CD4-positive, alpha-beta memory T cell (primary cell): ENCODE data around the gene FAM171A1. TPM values are rescaled to one million over a fixed set of nuclear protein-coding genes. Genes with fewer than 3 reads are reported as not detected.
A peak's percentile ranks its signal among the peaks of the same experiment; 100 is the strongest.

Source experiments
- CTCF ChIA-PET: fragments of 350-600 bp; sonication (Branson Sonifier 250); formaldehyde crosslinking; loops from one replicate; lab custom pipeline; 2021; ENCODE audit warnings: inconsistent platforms; ENCODE audit not compliant: partially characterized antibody; lab: Charles Lee
- POLR2A ChIA-PET: fragments of 350-600 bp; sonication (Branson Sonifier 250); formaldehyde crosslinking; loops from one replicate; lab custom pipeline; 2021; ENCODE audit not compliant: partially characterized antibody; lab: Charles Lee
- DNase-seq, 5 donors: peaks; one replicate each; pipeline versions ENCODE4 v3.0.0 to v3.0.0-alpha.2; 2020 to 2022; ENCODE audit warnings: mixed read lengths in 1 of 5
- H3K27ac ChIP-seq: one replicate; pipeline ENCODE4 v1.7.0; 2013; ENCODE audit warnings: low read depth, low read length
- H3K27me3 ChIP-seq: 2 replicates; pipeline ENCODE4 v1.7.0; 2013; ENCODE audit warnings: mild to moderate bottlenecking, low read length, moderate library complexity; ENCODE audit not compliant: insufficient read depth
- H3K36me3 ChIP-seq: 2 replicates; pipeline ENCODE4 v1.7.0; 2013; ENCODE audit warnings: mild to moderate bottlenecking, low read length, moderate library complexity; ENCODE audit not compliant: insufficient read depth
- H3K4me1 ChIP-seq: 2 replicates; pipeline ENCODE4 v1.7.0; 2013; ENCODE audit warnings: mild to moderate bottlenecking, low read length, moderate library complexity; ENCODE audit not compliant: insufficient read depth
- H3K4me3 ChIP-seq, 2 donors: one replicate each; pipeline ENCODE4 v1.7.0; 2013; ENCODE audit warnings: low read length in 2 of 2, mild to moderate bottlenecking in 1 of 2
- H3K9me3 ChIP-seq, 2 donors: one replicate each; pipeline ENCODE4 v1.7.0; 2013; ENCODE audit warnings: low read length in 2 of 2, control low read depth in 1 of 2; ENCODE audit not compliant: control insufficient read depth in 1 of 2
- H3K27ac Mint-ChIP-seq, 7 donors: one replicate each; pipeline ENCODE4 v1.8.0; 2020 to 2021; ENCODE audit warnings: mixed read lengths in 7 of 7, mild to moderate bottlenecking in 6 of 7, inconsistent platforms in 3 of 7, moderate library complexity in 3 of 7
- H3K27me3 Mint-ChIP-seq, 2 donors: one replicate each; pipeline ENCODE4 v1.8.0; 2020 to 2021; ENCODE audit warnings: mixed read lengths in 2 of 2
- H3K36me3 Mint-ChIP-seq, 2 donors: one replicate each; pipeline ENCODE4 v1.8.0; 2020 to 2021; ENCODE audit warnings: mixed read lengths in 2 of 2, inconsistent platforms in 1 of 2, mild to moderate bottlenecking in 1 of 2
- H3K4me1 Mint-ChIP-seq, 4 donors: one replicate each; pipeline ENCODE4 v1.8.0; 2020 to 2021; ENCODE audit warnings: mixed read lengths in 4 of 4, mild to moderate bottlenecking in 1 of 4
- H3K4me3 Mint-ChIP-seq, 8 donors: one replicate each; pipeline ENCODE4 v1.8.0; 2020 to 2021; ENCODE audit warnings: mixed read lengths in 8 of 8, mild to moderate bottlenecking in 7 of 8, moderate library complexity in 6 of 8, inconsistent platforms in 3 of 8
- H3K9me3 Mint-ChIP-seq, 8 donors: one replicate each; pipeline ENCODE4 v1.8.0; 2020 to 2021; ENCODE audit warnings: mixed read lengths in 8 of 8, mild to moderate bottlenecking in 5 of 8, inconsistent platforms in 3 of 8, moderate library complexity in 1 of 8
- intact Hi-C: fragments of 100-400 bp; cut with micrococcal nuclease; formaldehyde crosslinking; loops from one replicate; pipeline ENCODE4 v1.15.1; 2023
- polyA plus RNA-seq, 2 donors: library from polyadenylated mRNA; unstranded; fragments of 300-500 nt; fragmentation: Illumina TruSeq; gene quantifications; one replicate each; pipeline ENCODE4 v1.2.3, GENCODE V29; 2021
- total RNA-seq, 2 experiments: library from RNA; stranded (reverse); gene quantifications; one replicate each; pipeline ENCODE4 v1.2.3, GENCODE V29; 2021

The FAM171A1 gene
- total and polyA plus RNA-seq, 4 experiments from 2014 or later, result 7.1 to 10.6 (median 8.6) TPM

DNA sequence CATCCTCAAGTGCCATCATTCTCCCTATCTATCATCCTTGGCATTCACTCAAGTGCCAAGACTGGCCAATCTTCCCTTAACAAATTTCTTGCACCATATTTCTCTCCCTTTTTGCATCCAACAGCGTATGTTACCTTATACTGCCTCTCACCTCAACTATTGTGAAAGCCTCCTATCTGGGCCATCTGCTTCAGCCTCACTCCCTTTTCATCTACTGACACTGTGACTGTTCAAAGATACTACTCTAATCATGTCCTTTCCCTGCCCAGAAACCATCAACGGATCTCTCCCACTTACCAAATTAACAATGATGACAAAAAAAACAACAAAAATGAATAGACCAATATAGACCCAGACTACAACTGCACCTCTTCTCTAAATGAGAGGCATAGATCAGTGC lies 112.0 kb downstream of the FAM171A1 start:
- H3K4me1 Mint-ChIP-seq, result peaks cover 6 to 13% (median 10%) of the 10 kb centered on the region in 4 donors
- intact Hi-C loops, result no loop called here
- no peak overlapping the region for H3K4me3 ChIP-seq
- no peak overlapping the region for H3K27ac ChIP-seq
- no peaks in the 10 kb centered on the region for H3K27me3 ChIP-seq
- H3K4me1 ChIP-seq, result peaks cover 12% of the 10 kb centered on the region
- H3K36me3 Mint-ChIP-seq, result peaks cover 0 to 5% of the 10 kb centered on the region in 2 donors
- H3K9me3 ChIP-seq, result no peaks in the 10 kb centered on the region
- no peak for DNase-seq
- ChIA-PET POLR2A (no interaction called here), CTCF (no interaction called here)
- no peak overlapping the region for H3K27ac Mint-ChIP-seq
- no peaks in the 10 kb centered on the region for H3K9me3 Mint-ChIP-seq
- H3K36me3 ChIP-seq, result no peaks in the 10 kb centered on the region
- no peaks in the 10 kb centered on the region for H3K27me3 Mint-ChIP-seq
- H3K4me3 Mint-ChIP-seq, result no peak overlapping the region

GRCh38 chr10:15258255-15258654 lies 112.8 kb downstream of the FAM171A1 start:
- DNase-seq, result no peak
- H3K27me3 ChIP-seq, result no peaks in the 10 kb centered on the region
- no peak overlapping the region for H3K27ac Mint-ChIP-seq
- CTCF ChIA-PET, result no interaction called here
- peaks cover 21% of the 10 kb centered on the region for H3K4me1 ChIP-seq
- no peak overlapping the region for H3K4me3 Mint-ChIP-seq
- peaks cover 12 to 21% (median 16%) of the 10 kb centered on the region in 4 donors for H3K4me1 Mint-ChIP-seq
- intact Hi-C loops, result no loop called here
- no peaks in the 10 kb centered on the region for H3K36me3 ChIP-seq
- no peak overlapping the region for H3K4me3 ChIP-seq
- no peaks in the 10 kb centered on the region for H3K27me3 Mint-ChIP-seq
- H3K36me3 Mint-ChIP-seq, result peaks cover 0 to 5% of the 10 kb centered on the region in 2 donors
- no peak overlapping the region for H3K27ac ChIP-seq
- POLR2A ChIA-PET, result no interaction called here
- H3K9me3 ChIP-seq, result no peaks in the 10 kb centered on the region
- H3K9me3 Mint-ChIP-seq, result no peaks in the 10 kb centered on the region

DNA sequence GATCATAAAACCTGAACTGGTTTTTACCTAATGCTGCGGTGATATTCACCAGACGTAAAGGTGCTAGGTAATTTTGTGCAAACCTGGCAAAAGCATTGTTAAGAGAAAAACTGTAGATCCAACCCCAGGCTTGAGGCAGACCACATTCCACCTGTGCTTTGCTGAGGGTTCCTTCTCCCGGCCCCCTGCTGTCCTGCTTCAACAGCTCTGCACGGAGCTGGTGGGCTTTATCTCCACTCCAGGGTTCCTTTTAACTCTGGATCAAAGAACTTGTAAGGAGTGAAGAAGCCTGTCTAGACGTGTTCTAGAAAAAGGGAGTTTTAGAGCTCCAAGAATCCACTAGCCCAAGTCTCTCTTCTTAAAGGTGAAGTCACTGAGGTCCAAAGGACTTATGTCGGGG lies 115.1 kb downstream of the FAM171A1 start:
- no peak for DNase-seq
- H3K27ac Mint-ChIP-seq, result no peak overlapping the region
- ChIA-PET CTCF (interaction anchor here (1.5 to 2.0 kb wide), 2 partner anchors 9 to 45 kb away, joined by 4 to 5 read pairs; no protein-coding TSS in a partner anchor), POLR2A (no interaction called here)
- no peaks in the 10 kb centered on the region for H3K27me3 Mint-ChIP-seq
- Histone ChIP-seq H3K27ac (no peak overlapping the region), H3K9me3 (no peaks in the 10 kb centered on the region), H3K27me3 (no peaks in the 10 kb centered on the region), H3K4me1 (peaks cover 28% of the 10 kb centered on the region), H3K4me3 (no peak overlapping the region), H3K36me3 (no peaks in the 10 kb centered on the region)
- H3K4me1 Mint-ChIP-seq, result peaks cover 14 to 38% (median 27%) of the 10 kb centered on the region in 4 donors
- intact Hi-C loops, result loop anchor here (1.0 kb wide), 1 partner anchor 47 kb away; no protein-coding TSS in a partner anchor
- no peaks in the 10 kb centered on the region for H3K9me3 Mint-ChIP-seq
- H3K4me3 Mint-ChIP-seq, result peak overlapping the region in 5 of 8 donors; percentile 10 to 96 (median 40)
- peaks cover 5% of the 10 kb centered on the region in 2 donors for H3K36me3 Mint-ChIP-seq

DNA sequence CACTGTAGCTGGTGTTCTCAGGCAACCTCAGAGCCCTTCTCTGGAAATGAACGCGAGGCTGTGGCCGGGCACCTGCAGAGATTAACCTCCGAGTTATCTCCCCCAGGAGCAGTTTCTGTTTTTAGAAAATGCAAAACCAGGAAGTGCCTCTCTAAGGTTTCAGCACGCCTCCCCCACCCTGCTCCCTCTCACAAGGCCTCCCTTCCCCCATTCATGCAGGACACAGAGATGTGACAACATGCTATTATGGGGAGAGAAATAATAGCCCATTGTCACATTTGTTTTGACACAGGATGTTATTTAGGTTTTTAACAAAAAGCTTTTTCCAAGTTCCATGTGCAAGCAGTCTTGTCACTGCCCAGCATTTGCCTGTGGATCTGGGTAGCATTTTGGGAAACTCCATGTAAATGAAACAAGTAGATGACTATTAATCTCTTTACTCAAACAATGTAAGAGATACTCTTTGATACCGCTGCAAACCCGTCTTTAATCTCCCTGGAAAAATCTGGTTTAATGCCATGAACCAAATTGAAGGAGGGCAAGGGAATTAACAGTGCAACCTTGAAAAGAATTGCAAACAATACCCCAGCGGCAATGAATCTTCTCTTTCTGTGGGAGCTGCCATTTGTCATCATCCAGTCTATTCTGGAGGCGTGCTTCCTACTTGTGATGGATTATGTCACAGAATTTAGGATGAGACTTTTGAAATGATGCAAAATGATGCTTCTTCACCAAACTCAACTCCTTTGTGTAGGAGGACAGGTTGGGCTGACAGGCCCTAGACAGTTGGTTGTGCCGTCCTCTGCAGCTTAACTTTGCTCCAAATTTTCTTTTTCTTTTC lies 116.1 kb downstream of the FAM171A1 start:
- Mint-ChIP-seq H3K4me3 (peak overlapping the region; percentile 90 to 99 (median 97)), H3K36me3 (peaks cover 5% of the 10 kb centered on the region in 2 donors), H3K27ac (peak overlapping the region; percentile 65 to 95 (median 92)), H3K9me3 (no peaks in the 10 kb centered on the region), H3K4me1 (peaks cover 14 to 43% (median 30%) of the 10 kb centered on the region in 4 donors), H3K27me3 (no peaks in the 10 kb centered on the region)
- Histone ChIP-seq H3K4me1 (peaks cover 28% of the 10 kb centered on the region), H3K4me3 (peak overlapping the region; percentile 58 to 94), H3K36me3 (no peaks in the 10 kb centered on the region), H3K27me3 (no peaks in the 10 kb centered on the region), H3K27ac (peak overlapping the region; percentile 43), H3K9me3 (no peaks in the 10 kb centered on the region)
- ChIA-PET CTCF (interaction anchor here (0.6 to 2.0 kb wide), 9 partner anchors 9 to 91 kb away, joined by 3 to 5 read pairs (median 4); no protein-coding TSS in a partner anchor), POLR2A (interaction anchor here (0.9 to 2.0 kb wide), 3 partner anchors 85 to 130 kb away, joined by 3 to 8 read pairs (median 5); partner anchors contain the start of gene NMT2)
- intact Hi-C loops, result loop anchor here (1.0 to 5.0 kb wide), 3 partner anchors 46 to 148 kb away; partner anchors contain the start of gene NMT2
- peak in 4 of 5 donors; percentile 6 to 18 (median 12) for DNase-seq

GRCh38 chr10:15253951-15254807 lies 116.9 kb downstream of the FAM171A1 start:
- peak overlapping the region; percentile 65 to 95 (median 92) for H3K27ac Mint-ChIP-seq
- peak in 2 of 5 donors; percentile 4 to 9 for DNase-seq
- Histone ChIP-seq H3K27me3 (no peaks in the 10 kb centered on the region), H3K36me3 (no peaks in the 10 kb centered on the region), H3K9me3 (no peaks in the 10 kb centered on the region), H3K4me3 (peak overlapping the region; percentile 58 to 94), H3K4me1 (peaks cover 28% of the 10 kb centered on the region), H3K27ac (peak overlapping the region; percentile 43)
- no peaks in the 10 kb centered on the region for H3K9me3 Mint-ChIP-seq
- intact Hi-C loops, result loop anchor here (5.0 kb wide), 2 partner anchors 87 to 147 kb away; partner anchors contain the start of gene NMT2
- ChIA-PET POLR2A (interaction anchor here (0.9 to 2.0 kb wide), 3 partner anchors 84 to 129 kb away, joined by 3 to 8 read pairs (median 5); partner anchors contain the start of gene NMT2), CTCF (interaction anchor here (0.8 to 2.0 kb wide), 8 partner anchors 8 to 87 kb away, joined by 3 to 5 read pairs (median 4); no protein-coding TSS in a partner anchor)
- peaks cover 14 to 46% (median 31%) of the 10 kb centered on the region in 4 donors for H3K4me1 Mint-ChIP-seq
- H3K36me3 Mint-ChIP-seq, result peaks cover 5% of the 10 kb centered on the region in 2 donors
- peak overlapping the region; percentile 90 to 99 (median 97) for H3K4me3 Mint-ChIP-seq
- no peaks in the 10 kb centered on the region for H3K27me3 Mint-ChIP-seq

DNA sequence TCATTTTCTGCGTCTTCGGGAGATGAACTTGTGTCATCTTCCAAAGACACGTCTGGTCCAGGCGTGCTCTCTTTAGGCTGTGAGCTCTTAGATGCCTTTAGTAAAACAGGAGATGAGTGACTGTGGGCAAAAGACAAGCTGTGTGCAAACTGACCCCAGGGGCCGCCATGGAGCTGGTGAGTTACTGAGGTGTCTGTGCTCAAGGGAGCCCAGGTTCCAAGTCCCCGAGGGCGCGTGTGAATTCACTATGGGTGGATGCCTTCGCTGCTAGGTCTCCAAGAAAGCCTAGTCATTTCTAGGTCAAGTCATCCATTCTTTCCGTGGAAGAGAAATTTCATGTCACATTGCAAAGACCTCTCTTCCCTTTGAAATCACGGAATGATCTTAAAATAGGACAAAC lies 118.7 kb downstream of the FAM171A1 start:
- H3K27me3 ChIP-seq, result no peaks in the 10 kb centered on the region
- H3K27me3 Mint-ChIP-seq, result no peaks in the 10 kb centered on the region
- no peak for DNase-seq
- H3K36me3 Mint-ChIP-seq, result peaks cover 9 to 12% of the 10 kb centered on the region in 2 donors
- H3K9me3 ChIP-seq, result no peaks in the 10 kb centered on the region
- peak overlapping the region in 1 of 7 donors; percentile 42 for H3K27ac Mint-ChIP-seq
- CTCF ChIA-PET, result interaction anchor here (0.6 to 1.3 kb wide), 2 partner anchors 85 to 123 kb away, joined by 3 read pairs; no protein-coding TSS in a partner anchor
- no peak overlapping the region for H3K27ac ChIP-seq
- intact Hi-C loops, result loop anchor here (5.0 kb wide), 2 partner anchors 85 to 145 kb away; partner anchors contain the start of gene NMT2
- no peaks in the 10 kb centered on the region for H3K36me3 ChIP-seq
- peaks cover 28% of the 10 kb centered on the region for H3K4me1 ChIP-seq
- POLR2A ChIA-PET, result interaction anchor here (0.6 kb wide), 1 partner anchor 81 kb away, joined by 3 read pairs; no protein-coding TSS in a partner anchor
- H3K4me3 Mint-ChIP-seq, result peak overlapping the region in 4 of 8 donors; percentile 1 to 99 (median 38)
- peaks cover 16 to 46% (median 31%) of the 10 kb centered on the region in 4 donors for H3K4me1 Mint-ChIP-seq
- no peaks in the 10 kb centered on the region for H3K9me3 Mint-ChIP-seq
- H3K4me3 ChIP-seq, result no peak overlapping the region
